HCT116 (cell line): ENCODE data around the gene PTPRCAP. TPM values are rescaled to one million over a fixed set of nuclear protein-coding genes. Genes with fewer than 3 reads are reported as not detected.

Source experiments
- ATAC-seq: fragments of 200-7000 bp; cut with Tn5 transposase; 2 replicates; pipeline ENCODE4 v1.9.1; 2020; ENCODE audit warnings: mild to moderate bottlenecking, moderate library complexity
- BruUV-seq: library from RNA; stranded (reverse); fragments of 400-500 nt; replicated peaks from 2 replicates; lab custom pipeline; 2021; lab: Mats Ljungman, UMichigan
- CTCF ChIA-PET: fragments of 300-600 bp; sonication (Branson Sonifier 250); formaldehyde crosslinking; loops from one replicate; lab custom pipeline; 2021; ENCODE audit warnings: antibody characterized with exemption; lab: Charles Lee
- POLR2A ChIA-PET: fragments of 300-600, 350-600 bp; sonication (Branson Sonifier 250); formaldehyde crosslinking; loops from one replicate; lab custom pipeline; 2021; ENCODE audit warnings: antibody characterized with exemption; lab: Charles Lee
- RAD21 ChIA-PET, 2 experiments: fragments of 300-600 bp; sonication (Branson Sonifier 250); formaldehyde crosslinking; loops; one replicate each; lab custom pipeline; 2023; ENCODE audit warnings: low total read pairs in 2 of 2; ENCODE audit not compliant: uncharacterized antibody in 2 of 2, unreplicated experiment in 2 of 2, low non-redundant PET in 1 of 2; lab: Charles Lee
- DNase-seq: peaks from one replicate; pipeline ENCODE4 v3.0.0-alpha.2; 2010; ENCODE audit warnings: low read depth, low spot score
- H2AFZ ChIP-seq: fragments of 200-600 bp; shearing (Covaris generic), sonication (generic); 2 replicates; pipeline ENCODE4 v1.6.1; 2017; ENCODE audit warnings: low read depth, mixed run types, mixed read lengths, antibody characterized with exemption, low read length; ENCODE audit not compliant: poor library complexity, severe bottlenecking
- H3K27ac ChIP-seq: 2 replicates; pipeline ENCODE4 v1.5.1; 2012; ENCODE audit warnings: low read depth, low read length
- H3K27me3 ChIP-seq: fragments of 200-600 bp; sonication (generic); 2 replicates; pipeline ENCODE4 v1.6.1; 2016; ENCODE audit warnings: mixed run types, low read length, mixed read lengths; ENCODE audit not compliant: insufficient read depth
- H3K36me3 ChIP-seq, 2 experiments: fragments of 200-500 bp in 1 of 2; fragments of 200-600 bp in 1 of 2; sonication (Bioruptor generic) in 1 of 2; sonication (generic) in 1 of 2; 2 replicates each; pipeline versions ENCODE4 v1.5.1 to v1.6.1; 2014 to 2016; ENCODE audit warnings: low read length in 2 of 2, inconsistent platforms in 1 of 2, mixed read lengths in 1 of 2, mixed run types in 1 of 2; ENCODE audit not compliant: insufficient read depth in 2 of 2, control insufficient read depth in 1 of 2
- H3K4me1 ChIP-seq, 2 experiments: fragments of 200-600 bp in 1 of 2; sonication (generic) in 1 of 2; 2 replicates each; pipeline versions ENCODE4 v1.5.1 to v1.6.1; 2012 to 2017; ENCODE audit warnings: low read length in 2 of 2, inconsistent platforms in 1 of 2, mild to moderate bottlenecking in 1 of 2, mixed read lengths in 1 of 2, mixed run types in 1 of 2, moderate library complexity in 1 of 2; ENCODE audit not compliant: insufficient read depth in 2 of 2, control insufficient read depth in 1 of 2
- H3K4me2 ChIP-seq: fragments of 200-600 bp; sonication (generic); 2 replicates; pipeline ENCODE4 v1.6.1; 2017; ENCODE audit warnings: mixed run types, low read length, mixed read lengths
- H3K4me3 ChIP-seq, 2 experiments: fragments of 200-600 bp in 1 of 2; sonication (generic) in 1 of 2; replicated peaks in 1 of 2; 2 replicates each; pipeline ENCODE4 v1.5.1; 2011 to 2016; ENCODE audit warnings: low read length in 2 of 2, control low read depth in 1 of 2, low read depth in 1 of 2, mild to moderate bottlenecking in 1 of 2, mixed read lengths in 1 of 2, mixed run types in 1 of 2
- H3K79me2 ChIP-seq: fragments of 200-600 bp; sonication (generic); 2 replicates; pipeline ENCODE4 v1.6.1; 2017; ENCODE audit warnings: mild to moderate bottlenecking, mixed run types, low read length, moderate library complexity, mixed read lengths; ENCODE audit not compliant: insufficient read depth
- H3K9ac ChIP-seq: fragments of 200-600 bp; sonication (generic); 2 replicates; pipeline ENCODE4 v1.6.1; 2016; ENCODE audit warnings: low read length, mixed read lengths
- H3K9me2 ChIP-seq: fragments of 200-600 bp; sonication (generic), shearing (Covaris generic); 2 replicates; pipeline ENCODE4 v1.6.1; 2017; ENCODE audit warnings: mixed run types, mild to moderate bottlenecking, moderate library complexity; ENCODE audit not compliant: insufficient read depth
- H3K9me3 ChIP-seq, 2 experiments: fragments of 200-500 bp in 1 of 2; fragments of 200-600 bp in 1 of 2; sonication (Bioruptor generic) in 1 of 2; sonication (generic) in 1 of 2; 2 replicates each; pipeline ENCODE4 v1.6.1; 2014 to 2017; ENCODE audit warnings: low read length in 2 of 2, mixed read lengths in 2 of 2, inconsistent platforms in 1 of 2, low read depth in 1 of 2, mild to moderate bottlenecking in 1 of 2, mixed run types in 1 of 2, moderate library complexity in 1 of 2; ENCODE audit not compliant: control insufficient read depth in 1 of 2, insufficient read depth in 1 of 2
- H4K20me1 ChIP-seq: fragments of 200-600 bp; sonication (generic), shearing (Covaris generic); 2 replicates; pipeline ENCODE4 v1.6.1; 2017; ENCODE audit warnings: mixed run types, mild to moderate bottlenecking, moderate library complexity; ENCODE audit not compliant: insufficient read depth
- ATF3 ChIP-seq: IDR thresholded peaks from 2 replicates; pipeline ENCODE4 v1.6.1; 2012
- CEBPB ChIP-seq: IDR thresholded peaks from 2 replicates; pipeline ENCODE4 v1.6.1; 2012; ENCODE audit warnings: low read depth
- CTCF ChIP-seq, 3 experiments: fragments of 200-600 bp in 1 of 3; sonication (generic) in 1 of 3; IDR thresholded peaks in 2 of 3; conservative IDR thresholded peaks in 1 of 3; 2 replicates each; pipeline ENCODE4 v1.5.1; 2012 to 2017; ENCODE audit warnings: low read depth in 2 of 3, low read length in 2 of 3, antibody characterized with exemption in 1 of 3, borderline replicate concordance in 1 of 3, control low read depth in 1 of 3, mild to moderate bottlenecking in 1 of 3, mixed read lengths in 1 of 3, mixed run types in 1 of 3, moderate library complexity in 1 of 3; ENCODE audit not compliant: insufficient read depth in 1 of 3
- EGR1 ChIP-seq: IDR thresholded peaks from 2 replicates; pipeline ENCODE4 v1.6.1; 2012; ENCODE audit warnings: low read depth
- ELF1 ChIP-seq: IDR thresholded peaks from 2 replicates; pipeline ENCODE4 v1.6.1; 2012; ENCODE audit warnings: low read depth, borderline replicate concordance
- EZH2 ChIP-seq: fragments of 200-600 bp; sonication (generic); IDR thresholded peaks from 2 replicates; pipeline ENCODE4 v1.6.1; 2017; ENCODE audit warnings: antibody characterized with exemption, mixed run types
- EZH2phosphoT487 ChIP-seq: fragments of 200-600 bp; IDR thresholded peaks from 2 replicates; pipeline ENCODE4 v1.6.1; 2018; ENCODE audit warnings: antibody characterized with exemption, borderline replicate concordance
- FOSL1 ChIP-seq: IDR thresholded peaks from 2 replicates; pipeline ENCODE4 v1.6.1; 2012; ENCODE audit warnings: low read depth
- JUND ChIP-seq: IDR thresholded peaks from 2 replicates; pipeline ENCODE4 v1.6.1; 2012
- POLR2A ChIP-seq: IDR thresholded peaks from 2 replicates; pipeline ENCODE4 v1.7.0; 2011; ENCODE audit warnings: borderline replicate concordance; ENCODE audit not compliant: insufficient read depth, insufficient read length; ENCODE audit errors: extremely low read depth
- POLR2AphosphoS5 ChIP-seq: IDR thresholded peaks from 2 replicates; pipeline ENCODE4 v1.6.1; 2011; ENCODE audit warnings: mild to moderate bottlenecking, low read depth, low read length, moderate library complexity
- RAD21 ChIP-seq: IDR thresholded peaks from 2 replicates; pipeline ENCODE4 v1.6.1; 2012; ENCODE audit warnings: low read depth, mild to moderate bottlenecking
- REST ChIP-seq: IDR thresholded peaks from 2 replicates; pipeline ENCODE4 v1.6.1; 2012; ENCODE audit warnings: low read depth
- SIN3A ChIP-seq: IDR thresholded peaks from 2 replicates; pipeline ENCODE4 v1.6.1; 2012; ENCODE audit warnings: low read depth
- SP1 ChIP-seq: IDR thresholded peaks from 2 replicates; pipeline ENCODE4 v1.6.1; 2012; ENCODE audit warnings: low read depth
- SRF ChIP-seq: IDR thresholded peaks from 2 replicates; pipeline ENCODE4 v1.6.1; 2012; ENCODE audit warnings: low read depth
- TCF7L2 ChIP-seq: IDR thresholded peaks from 2 replicates; pipeline ENCODE4 v1.7.0; 2011; ENCODE audit warnings: borderline replicate concordance, inconsistent platforms; ENCODE audit not compliant: insufficient read depth, insufficient read length; ENCODE audit errors: extremely low read depth
- ZNF274 ChIP-seq: fragments of 200-500 bp; sonication (Bioruptor generic); IDR thresholded peaks from 2 replicates; pipeline ENCODE4 v1.6.1; 2014; ENCODE audit warnings: mild to moderate bottlenecking, low read depth, low read length, inconsistent platforms
- intact Hi-C: fragments of 100-400 bp; cut with micrococcal nuclease; formaldehyde crosslinking; loops from 2 replicates; pipeline ENCODE4 v1.10.0; 2022
- total RNA-seq: library from RNA; stranded (reverse); gene quantifications from one replicate; pipeline ENCODE4 v1.2.1, GENCODE V29; 2021; ENCODE audit not compliant: unreplicated experiment
- TF ChIP-seq, protein P1 (sequence below): IDR thresholded peaks from 2 replicates; pipeline ENCODE4 v1.6.1; 2011; ENCODE audit warnings: mild to moderate bottlenecking, low read length, moderate library complexity; ENCODE audit not compliant: insufficient replicate concordance; ENCODE audit errors: extremely low read depth
- TF ChIP-seq, protein P2 (sequence below): IDR thresholded peaks from 2 replicates; pipeline ENCODE4 v1.6.1; 2012

PTPRCAP gene
- total RNA-seq, 1 experiment from 2014 or later: 1.4 TPM

GRCh38 chr11:67483831-67484665, 46.6 kb upstream of the PTPRCAP start:
- CTCF ChIA-PET: no interaction called here
- POLR2A ChIA-PET: no interaction called here
- ATAC-seq (no peak), DNase-seq (no peak)
- Histone ChIP-seq H3K27ac (no peak overlapping the region; the same call in 1 of the 2 replicates), H3K4me3 (peak overlapping the region; percentile 51 to 61; a peak in 3 of 4 replicates), H2AFZ (no peak overlapping the region), H3K9me3 (no peaks in the 10 kb centered on the region), H3K9me2 (no peaks in the 10 kb centered on the region), H3K4me2 (peak overlapping the region; percentile 83), H3K4me1 (peaks cover 7 to 28% of the 10 kb centered on the region in 2 experiments; a peak in 3 of 4 replicates), H3K36me3 (no peaks in the 10 kb centered on the region), H3K79me2 (peaks cover 7% of the 10 kb centered on the region; the same call in 1 of the 2 replicates), H3K27me3 (no peaks in the 10 kb centered on the region)
- BruUV-seq: no TSS peak
- RAD21 ChIA-PET: no interaction called here
- intact Hi-C loops: no loop called here
- TF ChIP-seq POLR2A: no peak
- TF ChIP-seq, protein P1, sequence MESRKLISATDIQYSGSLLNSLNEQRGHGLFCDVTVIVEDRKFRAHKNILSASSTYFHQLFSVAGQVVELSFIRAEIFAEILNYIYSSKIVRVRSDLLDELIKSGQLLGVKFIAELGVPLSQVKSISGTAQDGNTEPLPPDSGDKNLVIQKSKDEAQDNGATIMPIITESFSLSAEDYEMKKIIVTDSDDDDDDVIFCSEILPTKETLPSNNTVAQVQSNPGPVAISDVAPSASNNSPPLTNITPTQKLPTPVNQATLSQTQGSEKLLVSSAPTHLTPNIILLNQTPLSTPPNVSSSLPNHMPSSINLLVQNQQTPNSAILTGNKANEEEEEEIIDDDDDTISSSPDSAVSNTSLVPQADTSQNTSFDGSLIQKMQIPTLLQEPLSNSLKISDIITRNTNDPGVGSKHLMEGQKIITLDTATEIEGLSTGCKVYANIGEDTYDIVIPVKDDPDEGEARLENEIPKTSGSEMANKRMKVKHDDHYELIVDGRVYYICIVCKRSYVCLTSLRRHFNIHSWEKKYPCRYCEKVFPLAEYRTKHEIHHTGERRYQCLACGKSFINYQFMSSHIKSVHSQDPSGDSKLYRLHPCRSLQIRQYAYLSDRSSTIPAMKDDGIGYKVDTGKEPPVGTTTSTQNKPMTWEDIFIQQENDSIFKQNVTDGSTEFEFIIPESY: no peak
- no peak for TF ChIP-seq CTCF (IDR thresholded peaks at IDR 0.05 in 2 of 3, conservative IDR thresholded peaks at IDR 0.05 in 1 of 3; ENCODE audit: borderline replicate concordance in 1 of 3, insufficient read depth in 1 of 3, low read depth in 2 of 3, low read length in 2 of 3)
- no peak for TF ChIP-seq FOSL1
- TF ChIP-seq EZH2phosphoT487: no peak
- TF ChIP-seq EGR1: no peak
- TF ChIP-seq CEBPB: no peak
- TF ChIP-seq JUND: no peak
- TF ChIP-seq ATF3: no peak
- no peak for TF ChIP-seq TCF7L2
- TF ChIP-seq ZNF274: no peak
- no peak for TF ChIP-seq EZH2
- no peak for TF ChIP-seq SRF
- no peak for TF ChIP-seq SP1
- TF ChIP-seq POLR2AphosphoS5: no peak
- TF ChIP-seq REST: no peak
- TF ChIP-seq, protein P2, sequence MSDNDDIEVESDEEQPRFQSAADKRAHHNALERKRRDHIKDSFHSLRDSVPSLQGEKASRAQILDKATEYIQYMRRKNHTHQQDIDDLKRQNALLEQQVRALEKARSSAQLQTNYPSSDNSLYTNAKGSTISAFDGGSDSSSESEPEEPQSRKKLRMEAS: no peak
- TF ChIP-seq SIN3A: no peak
- no peak for TF ChIP-seq ELF1
- TF ChIP-seq RAD21: no peak
- TF ChIP-seq, all 23 proteins: peak for 0
- Histone ChIP-seq H3K9ac (no peak overlapping the region), H4K20me1 (no peaks in the 10 kb centered on the region)
